ENCODE results near the gene CHST12.
A peak's percentile ranks its signal among the peaks of the same experiment; 100 is the strongest.

The CHST12 gene

GRCh38 chr7:2421943-2422310 is 18.5 kb downstream of the CHST12 start:
- Histone ChIP-seq H3K27me3 (ENCODE audit: insufficient read depth, poor library complexity, severe bottlenecking) (no peaks in the 10 kb centered on the region), H3K27ac (replicated peaks) (no peak overlapping the region; the same call in 1 of the 2 replicates), H3K4me3 (replicated peaks; ENCODE audit: insufficient read depth, low read length) (no peak overlapping the region)
- TF ChIP-seq, protein P1, sequence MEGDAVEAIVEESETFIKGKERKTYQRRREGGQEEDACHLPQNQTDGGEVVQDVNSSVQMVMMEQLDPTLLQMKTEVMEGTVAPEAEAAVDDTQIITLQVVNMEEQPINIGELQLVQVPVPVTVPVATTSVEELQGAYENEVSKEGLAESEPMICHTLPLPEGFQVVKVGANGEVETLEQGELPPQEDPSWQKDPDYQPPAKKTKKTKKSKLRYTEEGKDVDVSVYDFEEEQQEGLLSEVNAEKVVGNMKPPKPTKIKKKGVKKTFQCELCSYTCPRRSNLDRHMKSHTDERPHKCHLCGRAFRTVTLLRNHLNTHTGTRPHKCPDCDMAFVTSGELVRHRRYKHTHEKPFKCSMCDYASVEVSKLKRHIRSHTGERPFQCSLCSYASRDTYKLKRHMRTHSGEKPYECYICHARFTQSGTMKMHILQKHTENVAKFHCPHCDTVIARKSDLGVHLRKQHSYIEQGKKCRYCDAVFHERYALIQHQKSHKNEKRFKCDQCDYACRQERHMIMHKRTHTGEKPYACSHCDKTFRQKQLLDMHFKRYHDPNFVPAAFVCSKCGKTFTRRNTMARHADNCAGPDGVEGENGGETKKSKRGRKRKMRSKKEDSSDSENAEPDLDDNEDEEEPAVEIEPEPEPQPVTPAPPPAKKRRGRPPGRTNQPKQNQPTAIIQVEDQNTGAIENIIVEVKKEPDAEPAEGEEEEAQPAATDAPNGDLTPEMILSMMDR (IDR thresholded peaks at IDR 0.05; ENCODE audit: insufficient read depth, low read length), result no peak
- TF ChIP-seq SPI1 (IDR thresholded peaks at IDR 0.05; ENCODE audit: borderline replicate concordance, low read depth) (0 out of 2 replicates have a peak, but pooled peaks have one; percentile 9), POLR2AphosphoS5 (IDR thresholded peaks at IDR 0.05; ENCODE audit: low read depth) (no peak), GABPA (IDR thresholded peaks at IDR 0.05; ENCODE audit: low read depth) (no peak)
- TF ChIP-seq, protein P2, sequence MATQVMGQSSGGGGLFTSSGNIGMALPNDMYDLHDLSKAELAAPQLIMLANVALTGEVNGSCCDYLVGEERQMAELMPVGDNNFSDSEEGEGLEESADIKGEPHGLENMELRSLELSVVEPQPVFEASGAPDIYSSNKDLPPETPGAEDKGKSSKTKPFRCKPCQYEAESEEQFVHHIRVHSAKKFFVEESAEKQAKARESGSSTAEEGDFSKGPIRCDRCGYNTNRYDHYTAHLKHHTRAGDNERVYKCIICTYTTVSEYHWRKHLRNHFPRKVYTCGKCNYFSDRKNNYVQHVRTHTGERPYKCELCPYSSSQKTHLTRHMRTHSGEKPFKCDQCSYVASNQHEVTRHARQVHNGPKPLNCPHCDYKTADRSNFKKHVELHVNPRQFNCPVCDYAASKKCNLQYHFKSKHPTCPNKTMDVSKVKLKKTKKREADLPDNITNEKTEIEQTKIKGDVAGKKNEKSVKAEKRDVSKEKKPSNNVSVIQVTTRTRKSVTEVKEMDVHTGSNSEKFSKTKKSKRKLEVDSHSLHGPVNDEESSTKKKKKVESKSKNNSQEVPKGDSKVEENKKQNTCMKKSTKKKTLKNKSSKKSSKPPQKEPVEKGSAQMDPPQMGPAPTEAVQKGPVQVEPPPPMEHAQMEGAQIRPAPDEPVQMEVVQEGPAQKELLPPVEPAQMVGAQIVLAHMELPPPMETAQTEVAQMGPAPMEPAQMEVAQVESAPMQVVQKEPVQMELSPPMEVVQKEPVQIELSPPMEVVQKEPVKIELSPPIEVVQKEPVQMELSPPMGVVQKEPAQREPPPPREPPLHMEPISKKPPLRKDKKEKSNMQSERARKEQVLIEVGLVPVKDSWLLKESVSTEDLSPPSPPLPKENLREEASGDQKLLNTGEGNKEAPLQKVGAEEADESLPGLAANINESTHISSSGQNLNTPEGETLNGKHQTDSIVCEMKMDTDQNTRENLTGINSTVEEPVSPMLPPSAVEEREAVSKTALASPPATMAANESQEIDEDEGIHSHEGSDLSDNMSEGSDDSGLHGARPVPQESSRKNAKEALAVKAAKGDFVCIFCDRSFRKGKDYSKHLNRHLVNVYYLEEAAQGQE (IDR thresholded peaks at IDR 0.05; ENCODE audit: insufficient replicate concordance, low read depth), result no peak
- DNase-seq (ENCODE audit: low read depth in 1 of 2, low spot score in 1 of 2), result no peak

DNA sequence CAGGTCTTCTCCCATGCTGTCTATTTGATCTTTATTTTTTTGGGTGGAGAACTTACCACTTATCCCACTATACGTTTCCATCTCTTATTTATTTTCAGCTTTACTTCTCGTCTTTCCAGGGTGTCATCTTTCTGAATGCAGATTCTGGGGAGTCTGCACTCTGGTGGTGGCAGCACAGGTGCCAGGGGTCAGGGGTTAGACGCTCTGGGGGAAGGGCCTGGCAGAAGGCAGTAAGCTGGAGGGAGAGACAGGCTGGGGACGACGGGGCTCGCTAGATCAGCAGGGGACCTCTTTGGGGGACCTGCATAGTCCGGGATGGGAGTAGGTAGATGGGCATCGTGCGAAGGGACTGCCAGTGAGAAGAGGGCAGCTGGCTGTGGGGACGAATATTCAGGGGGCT is 22.3 kb downstream of the CHST12 start:
- no peak overlapping the region for H3K27ac ChIP-seq (replicated peaks)
- DNase-seq (ENCODE audit: low read depth in 1 of 2, low spot score in 1 of 2), result no peak
- H3K27me3 ChIP-seq (ENCODE audit: insufficient read depth, poor library complexity, severe bottlenecking), result no peaks in the 10 kb centered on the region
- no peak overlapping the region for H3K4me3 ChIP-seq (replicated peaks; ENCODE audit: insufficient read depth, low read length)
- TF ChIP-seq SPI1 (IDR thresholded peaks at IDR 0.05; ENCODE audit: borderline replicate concordance, low read depth), result no peak
- TF ChIP-seq, protein P1 (IDR thresholded peaks at IDR 0.05; ENCODE audit: insufficient read depth, low read length), result no peak
- TF ChIP-seq GABPA (IDR thresholded peaks at IDR 0.05; ENCODE audit: low read depth), result no peak
- TF ChIP-seq, protein P2 (IDR thresholded peaks at IDR 0.05; ENCODE audit: insufficient replicate concordance, low read depth), result no peak
- TF ChIP-seq POLR2AphosphoS5 (IDR thresholded peaks at IDR 0.05; ENCODE audit: low read depth), result no peak

DNA sequence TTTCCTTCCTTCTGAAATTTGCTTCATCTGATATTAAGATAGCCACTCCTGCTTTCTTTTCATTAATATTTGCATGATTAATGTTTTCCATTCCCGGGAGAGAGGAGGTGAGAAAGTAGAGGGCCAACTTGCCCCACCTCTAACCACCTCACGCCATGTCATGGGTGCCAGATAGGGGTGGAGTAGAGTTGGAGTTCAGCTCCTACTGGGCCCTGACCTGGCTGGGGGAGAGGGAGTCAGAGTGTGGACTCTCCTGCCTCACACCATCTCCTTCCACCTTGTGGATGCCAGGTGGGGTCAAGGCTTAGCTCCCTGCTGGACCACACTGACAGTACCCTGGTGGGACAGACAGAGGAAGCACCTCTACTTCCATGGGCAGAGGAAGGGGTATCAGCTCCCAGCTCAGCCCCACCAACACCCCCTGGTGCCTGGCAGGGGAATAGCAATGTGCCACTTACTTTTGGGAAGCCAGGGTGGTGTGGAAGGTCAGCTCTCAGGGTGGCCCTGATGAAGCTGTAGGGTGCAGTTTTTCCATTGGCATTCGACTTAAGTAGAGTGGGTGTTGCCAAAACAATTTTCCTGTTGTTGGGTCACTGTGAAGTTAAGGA is 28.0 kb downstream of the CHST12 start:
- TF ChIP-seq, protein P2 (IDR thresholded peaks at IDR 0.05; ENCODE audit: insufficient replicate concordance, low read depth), result no peak
- TF ChIP-seq, protein P1 (IDR thresholded peaks at IDR 0.05; ENCODE audit: insufficient read depth, low read length), result peak; percentile 55
- Histone ChIP-seq H3K27ac (replicated peaks) (no peak overlapping the region), H3K27me3 (ENCODE audit: insufficient read depth, poor library complexity, severe bottlenecking) (no peaks in the 10 kb centered on the region), H3K4me3 (replicated peaks; ENCODE audit: insufficient read depth, low read length) (no peak overlapping the region)
- DNase-seq (ENCODE audit: low read depth in 1 of 2, low spot score in 1 of 2), result peak in 1 of 2 experiments; percentile 61
